HFF-Myc (cell line): ENCODE measurements around the gene SLC16A6.
"Not testable (repeated sequence)": the region's sequence is repeated elsewhere in the genome, so short reads cannot be mapped to it uniquely, and the experiment has no call there.

Source experiments
- DNase-seq: peaks from one replicate; pipeline ENCODE4 v3.0.0-alpha.2; 2011; ENCODE audit warnings: low read depth; ENCODE audit errors: extremely low read depth
- H3K4me3 ChIP-seq: replicated peaks from 2 replicates; pipeline ENCODE4 v1.5.1; 2011; ENCODE audit warnings: low read depth, mild to moderate bottlenecking, control low read depth, low read length
- CTCF ChIP-seq: IDR thresholded peaks from 2 replicates; pipeline ENCODE4 v1.5.1; 2012; ENCODE audit warnings: mild to moderate bottlenecking, low read depth, low read length, control low read depth; ENCODE audit errors: missing control alignments

Gene SLC16A6

GRCh38 chr17:68290955-68291835, at the start of gene SLC16A6, which contains the start of gene ARSG:
SLC16A6 (minus strand) TSS chr17:68291127; CDS start chr17:68278320, 12,807 bp downstream.
ARSG (plus strand) TSS chr17:68291495; CDS start chr17:68307494, 15,999 bp downstream.
- peak within 1 kb of the TSS; percentile 58 for H3K4me3 ChIP-seq
- TF ChIP-seq CTCF: no peak
- no peak for DNase-seq

GRCh38 chr17:68334393-68334792, 43.5 kb upstream of the SLC16A6 start:
- no peak for DNase-seq
- no peak overlapping the region for H3K4me3 ChIP-seq
- no peak for TF ChIP-seq CTCF

- H3K4me3 ChIP-seq, DNase-seq: not testable (repeated sequence)
Observed at GRCh38 chr17:68331932-68332331, 41.0 kb upstream of the SLC16A6 start.

- TF ChIP-seq CTCF: no peak
- no peak for DNase-seq
- no peak overlapping the region for H3K4me3 ChIP-seq
Observed at GRCh38 chr17:68329331-68329730, 38.4 kb upstream of the SLC16A6 start.

- no peak for DNase-seq
- H3K4me3 ChIP-seq: no peak overlapping the region
- no peak for TF ChIP-seq CTCF
Observed at GRCh38 chr17:68328676-68329075, 37.7 kb upstream of the SLC16A6 start.

- no peak overlapping the region for H3K4me3 ChIP-seq
- no peak for DNase-seq
- no peak for TF ChIP-seq CTCF
Observed at GRCh38 chr17:68327823-68328557, 37.1 kb upstream of the SLC16A6 start.

- TF ChIP-seq CTCF: no peak
- no peak overlapping the region for H3K4me3 ChIP-seq
- DNase-seq: no peak
Observed at GRCh38 chr17:68326681-68327080, 35.8 kb upstream of the SLC16A6 start.
